Chondrocyte (in vitro differentiated cells): ENCODE measurements around the gene DFFB. TPM values are rescaled to one million over a fixed set of nuclear protein-coding genes. Genes with fewer than 3 reads are reported as not detected.

Experiments used
- DNase-seq: peaks from one replicate; pipeline ENCODE4 v3.0.0; 2021; ENCODE audit warnings: mixed read lengths, low spot score
- H3K27ac Mint-ChIP-seq: one replicate; pipeline ENCODE4 v1.8.0; 2021; ENCODE audit warnings: mild to moderate bottlenecking, moderate library complexity, mixed read lengths; ENCODE audit not compliant: unreplicated experiment
- H3K27me3 Mint-ChIP-seq: 2 replicates; pipeline ENCODE4 v1.8.0; 2021; ENCODE audit warnings: low read depth, mixed read lengths
- H3K36me3 Mint-ChIP-seq: 2 replicates; pipeline ENCODE4 v1.8.0; 2021; ENCODE audit warnings: low read depth, mixed read lengths
- H3K4me1 Mint-ChIP-seq: 2 replicates; pipeline ENCODE4 v1.8.0; 2021; ENCODE audit warnings: low read depth, mild to moderate bottlenecking, mixed read lengths
- H3K4me3 Mint-ChIP-seq: one replicate; pipeline ENCODE4 v1.8.0; 2021; ENCODE audit warnings: mild to moderate bottlenecking, moderate library complexity, mixed read lengths; ENCODE audit not compliant: unreplicated experiment
- H3K9me3 Mint-ChIP-seq: 2 replicates; pipeline ENCODE4 v1.8.0; 2021; ENCODE audit warnings: low read depth, mixed read lengths
- CTCF ChIP-seq: fragments of 200-600 bp; sonication (generic); IDR thresholded peaks from 2 replicates; pipeline ENCODE4 v1.5.0; 2021; ENCODE audit warnings: antibody characterized with exemption, mild to moderate bottlenecking, moderate library complexity
- total RNA-seq: library from RNA; stranded (reverse); gene quantifications from 3 replicates; pipeline ENCODE4 v1.2.1, GENCODE V29; 2021

Gene DFFB
- total RNA-seq, 1 donor from 2014 or later = 8.2 TPM

- no peaks in the 10 kb centered on the region for H3K9me3 Mint-ChIP-seq
- H3K27ac Mint-ChIP-seq = no peak overlapping the region
- H3K4me3 Mint-ChIP-seq = no peak overlapping the region
- TF ChIP-seq CTCF = no peak
- H3K4me1 Mint-ChIP-seq = peaks cover 13% of the 10 kb centered on the region
- no peak for DNase-seq
- H3K27me3 Mint-ChIP-seq = no peaks in the 10 kb centered on the region
- peaks cover 34% of the 10 kb centered on the region for H3K36me3 Mint-ChIP-seq
Observed at GRCh38 chr1:3821908-3822307, 35.4 kb upstream of the DFFB start.

GRCh38 chr1:3822421-3822820 is 34.9 kb upstream of the DFFB start:
- H3K27ac Mint-ChIP-seq = no peak overlapping the region
- peaks cover 13% of the 10 kb centered on the region for H3K4me1 Mint-ChIP-seq
- H3K4me3 Mint-ChIP-seq = no peak overlapping the region
- peaks cover 33% of the 10 kb centered on the region for H3K36me3 Mint-ChIP-seq
- no peaks in the 10 kb centered on the region for H3K27me3 Mint-ChIP-seq
- no peak for TF ChIP-seq CTCF
- DNase-seq = no peak
- no peaks in the 10 kb centered on the region for H3K9me3 Mint-ChIP-seq

- Mint-ChIP-seq H3K27me3 (no peaks in the 10 kb centered on the region), H3K36me3 (peaks cover 43% of the 10 kb centered on the region), H3K4me1 (peaks cover 6% of the 10 kb centered on the region), H3K9me3 (no peaks in the 10 kb centered on the region), H3K27ac (no peak overlapping the region), H3K4me3 (no peak overlapping the region)
- DNase-seq = no peak
- no peak for TF ChIP-seq CTCF
Observed at GRCh38 chr1:3824650-3825049, 32.6 kb upstream of the DFFB start.

GRCh38 chr1:3825356-3825755 is 31.9 kb upstream of the DFFB start:
- H3K27ac Mint-ChIP-seq = no peak overlapping the region
- no peak for DNase-seq
- peaks cover 42% of the 10 kb centered on the region for H3K36me3 Mint-ChIP-seq
- no peaks in the 10 kb centered on the region for H3K27me3 Mint-ChIP-seq
- TF ChIP-seq CTCF = no peak
- H3K9me3 Mint-ChIP-seq = no peaks in the 10 kb centered on the region
- no peak overlapping the region for H3K4me3 Mint-ChIP-seq
- H3K4me1 Mint-ChIP-seq = no peaks in the 10 kb centered on the region

GRCh38 chr1:3827813-3828307 is 29.4 kb upstream of the DFFB start:
- TF ChIP-seq CTCF = no peak
- Mint-ChIP-seq H3K9me3 (no peaks in the 10 kb centered on the region), H3K27me3 (no peaks in the 10 kb centered on the region), H3K4me3 (no peak overlapping the region), H3K36me3 (peaks cover 40% of the 10 kb centered on the region), H3K27ac (no peak overlapping the region), H3K4me1 (no peaks in the 10 kb centered on the region)
- DNase-seq = peak; percentile 82
